Keratinocyte (primary cell): ENCODE data around the gene SLC8A1.

Experiments used
- CTCF ChIP-seq, 3 experiments: IDR thresholded peaks in 1 of 3; conservative IDR thresholded peaks in 1 of 3; optimal IDR thresholded peaks in 1 of 3; 2 replicates in 2 of 3; 3 replicates in 1 of 3; pipeline versions ENCODE3 to v1.5.1; 2011; ENCODE audit warnings: low read length in 3 of 3, mild to moderate bottlenecking in 3 of 3, moderate library complexity in 2 of 3, control low read depth in 1 of 3, inconsistent platforms in 1 of 3; ENCODE audit not compliant: insufficient read depth in 2 of 3; ENCODE audit errors: extremely low read depth in 1 of 3
- EZH2 ChIP-seq: IDR thresholded peaks from one replicate; pipeline ENCODE4 v1.6.1; 2012; ENCODE audit warnings: inconsistent platforms, mild to moderate bottlenecking, low read length, moderate library complexity

- TF ChIP-seq CTCF (optimal IDR thresholded peaks at IDR 0.05 in 1 of 3, IDR thresholded peaks at IDR 0.05 in 1 of 3, conservative IDR thresholded peaks at IDR 0.05 in 1 of 3; ENCODE audit: extremely low read depth in 1 of 3, insufficient read depth in 2 of 3, low read length in 3 of 3): no peak
- TF ChIP-seq EZH2: no peak
Observed at GRCh38 chr2:40485854-40486253, 34.0 kb upstream of the SLC8A1 start.
